ACC112 (cell line): ENCODE data around the gene KCP.
A peak's percentile ranks its signal among the peaks of the same experiment; 100 is the strongest.

Source experiments
- H2AFZ ChIP-seq: fragments of 200-600 bp; sonication (generic); one replicate; pipeline ENCODE4 v1.6.0; 2017; ENCODE audit warnings: antibody characterized with exemption, low read length; ENCODE audit not compliant: unreplicated experiment
- H3K27ac ChIP-seq: fragments of 200-600 bp; sonication (generic); 2 replicates; pipeline ENCODE4 v1.5.1; 2014; ENCODE audit warnings: low read depth, mild to moderate bottlenecking, antibody characterized with exemption, low read length, moderate library complexity
- H3K27me3 ChIP-seq: fragments of 200-600 bp; sonication (generic); 2 replicates; pipeline ENCODE4 v1.6.1; 2014; ENCODE audit warnings: mild to moderate bottlenecking, antibody characterized with exemption, low read length, moderate library complexity, mixed read lengths; ENCODE audit not compliant: insufficient read depth
- H3K36me3 ChIP-seq: fragments of 200-600 bp; sonication (generic); 2 replicates; pipeline ENCODE4 v1.6.1; 2016; ENCODE audit warnings: mild to moderate bottlenecking, antibody characterized with exemption, low read length, moderate library complexity, mixed read lengths; ENCODE audit not compliant: insufficient read depth
- H3K4me1 ChIP-seq: fragments of 200-600 bp; sonication (generic); one replicate; pipeline ENCODE4 v1.6.1; 2016; ENCODE audit warnings: low read length, mixed read lengths; ENCODE audit not compliant: insufficient read depth, unreplicated experiment, control insufficient read depth
- H3K4me3 ChIP-seq: fragments of 200-600 bp; sonication (generic); 2 replicates; pipeline ENCODE4 v1.5.1; 2014; ENCODE audit warnings: mild to moderate bottlenecking, low read depth, low read length
- H3K79me2 ChIP-seq: fragments of 200-600 bp; sonication (generic); one replicate; pipeline ENCODE4 v1.6.0; 2016; ENCODE audit warnings: low read length; ENCODE audit not compliant: control insufficient read depth, unreplicated experiment, insufficient read depth

Gene KCP

GRCh38 chr7:128848289-128849155, 62.0 kb downstream of the KCP start:
- H3K4me1 ChIP-seq: no peaks in the 10 kb centered on the region
- no peaks in the 10 kb centered on the region for H3K79me2 ChIP-seq
- H3K27ac ChIP-seq: no peak overlapping the region
- H3K4me3 ChIP-seq: no peak overlapping the region
- H2AFZ ChIP-seq: no peak overlapping the region
- no peaks in the 10 kb centered on the region for H3K27me3 ChIP-seq
- peaks cover 12% of the 10 kb centered on the region; the same call in 1 of the 2 replicates for H3K36me3 ChIP-seq

GRCh38 chr7:128847721-128848211, 62.7 kb downstream of the KCP start:
- Histone ChIP-seq H3K4me1 (no peaks in the 10 kb centered on the region), H3K27me3 (no peaks in the 10 kb centered on the region), H3K4me3 (no peak overlapping the region), H3K27ac (no peak overlapping the region), H3K36me3 (peaks cover 16% of the 10 kb centered on the region; the same call in 1 of the 2 replicates), H3K79me2 (no peaks in the 10 kb centered on the region), H2AFZ (no peak overlapping the region)

GRCh38 chr7:128846781-128847444, 63.6 kb downstream of the KCP start:
- Histone ChIP-seq H3K4me1 (no peaks in the 10 kb centered on the region), H3K27ac (no peak overlapping the region), H3K27me3 (no peaks in the 10 kb centered on the region), H2AFZ (no peak overlapping the region), H3K79me2 (no peaks in the 10 kb centered on the region), H3K4me3 (no peak overlapping the region), H3K36me3 (peaks cover 16% of the 10 kb centered on the region; the same call in 1 of the 2 replicates)

- H3K27ac ChIP-seq: no peak overlapping the region
- H3K27me3 ChIP-seq: no peaks in the 10 kb centered on the region
- H3K79me2 ChIP-seq: no peaks in the 10 kb centered on the region
- peaks cover 19% of the 10 kb centered on the region; the same call in 1 of the 2 replicates for H3K36me3 ChIP-seq
- peaks cover 7% of the 10 kb centered on the region for H3K4me1 ChIP-seq
- H3K4me3 ChIP-seq: no peak overlapping the region
- no peak overlapping the region for H2AFZ ChIP-seq
These were observed 64.5 kb downstream of the KCP start for GRCh38 chr7:128845987-128846386.

GRCh38 chr7:128845475-128845874, 65.0 kb downstream of the KCP start:
- no peak overlapping the region for H3K4me3 ChIP-seq
- peaks cover 7% of the 10 kb centered on the region for H3K4me1 ChIP-seq
- H3K79me2 ChIP-seq: no peaks in the 10 kb centered on the region
- H3K27me3 ChIP-seq: no peaks in the 10 kb centered on the region
- peaks cover 20% of the 10 kb centered on the region; the same call in 1 of the 2 replicates for H3K36me3 ChIP-seq
- H2AFZ ChIP-seq: no peak overlapping the region
- H3K27ac ChIP-seq: no peak overlapping the region

- Histone ChIP-seq H3K4me3 (no peak overlapping the region), H3K79me2 (no peaks in the 10 kb centered on the region), H2AFZ (no peak overlapping the region), H3K4me1 (peaks cover 7% of the 10 kb centered on the region), H3K27ac (no peak overlapping the region), H3K36me3 (peaks cover 26% of the 10 kb centered on the region; the same call in 1 of the 2 replicates), H3K27me3 (no peaks in the 10 kb centered on the region)
These were observed 65.7 kb downstream of the KCP start for GRCh38 chr7:128844777-128845311.

GRCh38 chr7:128843938-128844621, 66.4 kb downstream of the KCP start:
- Histone ChIP-seq H3K79me2 (no peaks in the 10 kb centered on the region), H2AFZ (no peak overlapping the region), H3K4me1 (peaks cover 7% of the 10 kb centered on the region), H3K36me3 (peaks cover 27% of the 10 kb centered on the region; the same call in 1 of the 2 replicates), H3K27ac (no peak overlapping the region), H3K4me3 (no peak overlapping the region), H3K27me3 (no peaks in the 10 kb centered on the region)

- peaks cover 35% of the 10 kb centered on the region; the same call in 1 of the 2 replicates for H3K36me3 ChIP-seq
- no peak overlapping the region for H3K4me3 ChIP-seq
- peaks cover 7% of the 10 kb centered on the region for H3K4me1 ChIP-seq
- no peak overlapping the region for H3K27ac ChIP-seq
- no peak overlapping the region for H2AFZ ChIP-seq
- H3K79me2 ChIP-seq: peaks cover 2% of the 10 kb centered on the region
- H3K27me3 ChIP-seq: no peaks in the 10 kb centered on the region
These were observed 67.6 kb downstream of the KCP start for GRCh38 chr7:128842674-128843641.

GRCh38 chr7:128841921-128842673, 68.4 kb downstream of the KCP start:
- Histone ChIP-seq H3K36me3 (peaks cover 42% of the 10 kb centered on the region; the same call in 1 of the 2 replicates), H3K79me2 (peaks cover 2% of the 10 kb centered on the region), H3K4me3 (no peak overlapping the region), H3K4me1 (peaks cover 7% of the 10 kb centered on the region), H3K27ac (peak overlapping the region; percentile 33), H2AFZ (no peak overlapping the region), H3K27me3 (no peaks in the 10 kb centered on the region)
